GM12874 (cell line): ENCODE data around the gene RASL11B.

Experiments
- TF ChIP-seq, protein P1 (sequence below): IDR thresholded peaks from 2 replicates; pipeline ENCODE4 v1.5.1; 2011; ENCODE audit warnings: low read depth, mild to moderate bottlenecking, control low read depth, low read length, moderate library complexity; ENCODE audit not compliant: insufficient read depth

RASL11B gene

DNA sequence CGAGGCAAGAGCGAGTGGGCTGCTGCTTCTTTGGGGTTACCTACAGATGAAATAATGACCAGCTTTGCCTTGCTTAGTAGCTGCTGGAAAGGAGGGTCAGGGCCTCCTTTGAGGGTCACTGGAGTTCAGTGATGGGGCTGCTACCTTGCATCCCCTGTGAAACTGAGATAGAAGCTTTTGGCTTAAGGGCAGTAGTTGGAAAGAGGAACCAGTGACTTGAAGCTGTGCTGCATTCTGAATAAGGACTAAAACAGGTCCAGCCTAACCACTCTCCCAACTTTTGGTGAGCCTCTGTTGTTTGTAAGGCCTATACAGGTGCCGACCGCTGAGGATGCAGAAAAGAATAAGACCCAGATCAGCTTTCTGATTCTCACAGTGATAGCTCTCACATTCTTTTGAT is 41.2 kb downstream of the RASL11B start:
- TF ChIP-seq, protein P1, sequence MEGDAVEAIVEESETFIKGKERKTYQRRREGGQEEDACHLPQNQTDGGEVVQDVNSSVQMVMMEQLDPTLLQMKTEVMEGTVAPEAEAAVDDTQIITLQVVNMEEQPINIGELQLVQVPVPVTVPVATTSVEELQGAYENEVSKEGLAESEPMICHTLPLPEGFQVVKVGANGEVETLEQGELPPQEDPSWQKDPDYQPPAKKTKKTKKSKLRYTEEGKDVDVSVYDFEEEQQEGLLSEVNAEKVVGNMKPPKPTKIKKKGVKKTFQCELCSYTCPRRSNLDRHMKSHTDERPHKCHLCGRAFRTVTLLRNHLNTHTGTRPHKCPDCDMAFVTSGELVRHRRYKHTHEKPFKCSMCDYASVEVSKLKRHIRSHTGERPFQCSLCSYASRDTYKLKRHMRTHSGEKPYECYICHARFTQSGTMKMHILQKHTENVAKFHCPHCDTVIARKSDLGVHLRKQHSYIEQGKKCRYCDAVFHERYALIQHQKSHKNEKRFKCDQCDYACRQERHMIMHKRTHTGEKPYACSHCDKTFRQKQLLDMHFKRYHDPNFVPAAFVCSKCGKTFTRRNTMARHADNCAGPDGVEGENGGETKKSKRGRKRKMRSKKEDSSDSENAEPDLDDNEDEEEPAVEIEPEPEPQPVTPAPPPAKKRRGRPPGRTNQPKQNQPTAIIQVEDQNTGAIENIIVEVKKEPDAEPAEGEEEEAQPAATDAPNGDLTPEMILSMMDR, result no peak

DNA sequence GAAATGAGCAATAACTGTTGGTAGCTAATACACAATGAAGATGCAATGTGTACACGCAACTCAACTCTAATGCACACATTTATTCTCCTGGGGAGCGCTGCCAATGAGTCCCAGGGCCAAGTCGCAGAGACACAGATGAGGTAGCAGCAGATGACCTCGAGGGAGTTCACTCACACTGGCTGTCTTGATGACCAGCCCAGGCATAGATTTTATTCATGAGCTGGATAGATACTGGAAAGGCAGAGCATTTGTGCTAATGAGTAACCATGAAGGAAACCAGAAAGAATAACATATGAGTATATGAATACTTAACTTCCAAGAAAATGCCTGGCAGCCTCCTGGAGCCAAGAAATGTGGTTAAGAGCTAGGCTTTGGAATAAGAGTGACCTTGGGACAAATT is 42.3 kb downstream of the RASL11B start:
- TF ChIP-seq, protein P1, result no peak

DNA sequence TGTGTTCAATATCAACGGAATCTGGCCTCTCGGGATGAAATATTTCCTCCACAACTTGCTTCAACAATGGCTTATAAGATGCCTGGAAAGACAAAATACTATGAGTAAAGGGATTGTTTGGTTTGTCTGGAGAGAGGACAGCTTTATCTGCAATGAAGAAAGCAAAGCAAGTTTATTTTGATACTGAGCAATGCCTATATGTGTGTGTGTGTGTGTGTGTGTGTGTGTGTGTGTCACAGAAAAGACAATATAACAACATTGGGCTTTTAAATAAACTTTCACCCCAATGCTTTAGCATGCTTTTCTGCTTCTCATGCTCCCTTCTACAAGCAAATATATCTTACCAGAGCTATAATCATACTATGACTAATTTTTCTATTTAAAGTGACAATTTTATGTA is 45.4 kb downstream of the RASL11B start:
- TF ChIP-seq, protein P1, result no peak

DNA sequence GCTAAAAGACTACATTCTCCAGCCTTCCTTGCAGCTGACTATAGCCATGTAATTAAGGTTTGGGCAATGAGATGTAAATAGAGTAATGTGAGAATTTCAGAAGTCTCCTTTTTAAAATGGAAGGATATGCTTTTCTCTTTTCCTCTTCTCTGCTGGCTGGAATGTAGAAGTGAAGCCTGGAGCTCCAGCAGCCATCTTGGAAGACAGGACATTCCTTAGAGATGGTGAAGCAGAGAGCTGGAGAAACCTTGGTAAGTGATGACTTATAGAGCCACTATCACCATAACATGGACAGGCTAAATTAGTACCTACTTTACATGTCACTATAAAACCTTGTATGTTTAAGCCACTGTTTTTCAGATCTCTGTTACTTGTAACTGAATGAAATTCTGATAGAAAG is 48.0 kb downstream of the RASL11B start:
- TF ChIP-seq, protein P1, result no peak

DNA sequence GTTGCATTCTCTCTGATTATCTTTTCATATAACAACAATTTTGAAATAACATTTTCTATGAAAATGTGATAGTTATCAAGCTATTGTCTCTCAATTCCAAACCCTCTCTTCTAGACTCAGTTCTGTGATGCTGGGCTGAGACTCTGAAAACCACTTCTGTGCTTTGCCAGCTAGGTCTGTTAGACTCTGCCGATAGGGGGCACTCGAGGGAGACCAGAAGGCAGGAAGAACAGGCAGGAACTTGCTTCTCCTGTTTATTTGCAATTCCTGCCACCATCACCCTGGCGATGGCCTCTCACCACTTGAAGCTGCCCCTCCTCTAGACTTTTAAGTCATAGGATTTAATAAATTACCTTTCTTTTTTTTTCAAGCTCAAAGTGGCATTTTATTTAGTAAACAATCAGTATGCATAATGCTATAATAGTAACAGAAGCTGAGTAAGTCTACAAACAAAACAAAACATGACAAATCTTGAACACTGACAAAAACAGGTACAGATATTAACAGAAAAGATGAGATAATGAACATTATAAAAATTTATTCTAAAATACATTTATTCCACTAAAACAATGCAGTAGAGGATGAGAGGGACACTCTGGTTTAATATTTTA is 49.7 kb downstream of the RASL11B start:
- TF ChIP-seq, protein P1, result peak; percentile 85

DNA sequence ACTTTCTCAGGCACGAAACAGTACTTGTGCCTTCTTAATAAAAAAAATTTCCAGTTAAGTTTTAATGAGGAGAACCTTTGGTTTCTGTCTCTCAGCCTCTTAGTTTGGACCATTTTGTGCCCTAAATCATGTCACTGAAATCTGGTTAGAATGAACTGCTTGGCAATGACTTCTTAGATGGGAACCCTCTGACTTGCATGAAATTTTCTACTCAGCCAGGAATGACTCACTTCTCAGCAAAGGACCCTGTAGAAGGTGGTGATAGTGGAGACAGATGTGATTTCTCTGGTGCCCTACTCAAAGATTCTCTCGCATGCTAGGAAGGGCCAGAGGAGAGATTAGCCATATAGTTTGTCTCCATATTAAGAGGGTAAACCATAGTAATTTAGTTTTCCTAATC is 50.5 kb downstream of the RASL11B start:
- TF ChIP-seq, protein P1, result no peak

DNA sequence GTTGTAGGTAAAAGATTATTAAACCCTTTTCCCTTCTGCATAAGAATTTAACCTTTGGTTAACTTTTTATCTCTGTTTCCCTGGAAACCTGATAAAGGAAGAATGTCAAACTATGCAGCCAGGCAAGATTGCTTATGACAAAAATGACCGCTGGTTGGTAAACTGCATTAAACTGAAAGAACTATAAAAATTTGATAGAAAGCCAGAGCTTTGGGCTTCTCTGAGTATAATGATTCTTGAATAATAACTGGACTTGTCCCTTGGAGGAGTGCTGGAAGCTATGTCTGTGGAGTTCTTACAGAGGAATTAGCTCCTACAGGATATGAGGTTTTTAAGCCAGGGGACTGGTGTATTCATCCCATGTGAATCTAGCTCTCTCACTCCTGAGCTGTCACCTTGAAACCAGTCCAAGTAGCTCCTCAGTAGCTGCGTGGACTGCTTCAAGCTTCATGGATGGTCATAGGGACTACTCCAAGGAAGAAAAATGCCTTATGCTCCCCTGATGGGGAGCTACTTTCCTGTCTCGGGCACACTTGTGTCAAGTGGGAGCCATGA is 52.0 kb downstream of the RASL11B start:
- TF ChIP-seq, protein P1, result no peak

DNA sequence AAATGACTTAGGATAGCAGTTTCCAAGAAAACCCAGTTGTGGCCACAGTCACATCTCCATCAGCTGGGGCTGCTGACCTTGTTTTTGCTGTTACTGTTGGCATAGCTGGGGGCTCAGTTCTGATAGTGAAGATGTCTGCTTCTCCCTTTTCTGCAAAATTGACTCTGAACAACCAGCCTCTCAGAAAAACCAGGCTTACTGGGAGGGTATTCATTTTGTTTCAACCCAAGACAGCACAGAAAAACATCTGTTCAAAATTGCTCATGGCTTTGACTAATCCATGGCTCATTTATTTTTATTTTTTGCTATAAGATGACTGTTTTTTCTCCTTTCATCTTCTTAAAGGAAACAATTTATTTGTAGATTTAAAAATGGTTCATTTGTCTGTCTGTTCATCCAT is 53.1 kb downstream of the RASL11B start:
- TF ChIP-seq, protein P1, result no peak
